Activated CD4-positive, alpha-beta T cell treated with anti-CD3 and anti-CD28 coated beads, Interleukin-2, amount 50 U/mL, for 1 hour (primary cell): ENCODE measurements around the gene DMXL2.
"Not testable (repeated sequence)": the region's sequence is repeated elsewhere in the genome, so short reads cannot be mapped to it uniquely, and the experiment has no call there.

Experiments
- DNase-seq: peaks from one replicate; pipeline ENCODE4 v3.0.0-alpha.2; 2020

Gene DMXL2

GRCh38 chr15:51622604-51623370 is at the start of gene DMXL2:
TSS of gene DMXL2 (minus strand) at chr15:51622771. CDS start at chr15:51622545, 226 bp downstream.
- DNase-seq = peak; percentile 57

- DNase-seq = no peak
Measured at GRCh38 chr15:51672155-51672687, 49.6 kb upstream of the DMXL2 start.

- no peak for DNase-seq
Measured at GRCh38 chr15:51669381-51669780, 46.8 kb upstream of the DMXL2 start.

- no peak for DNase-seq
Measured at GRCh38 chr15:51668446-51668845, 45.9 kb upstream of the DMXL2 start.

- no peak for DNase-seq
Measured at GRCh38 chr15:51667478-51667877, 44.9 kb upstream of the DMXL2 start.

- DNase-seq = no peak
Measured at GRCh38 chr15:51661072-51661471, 38.5 kb upstream of the DMXL2 start.

- no peak for DNase-seq
Measured at GRCh38 chr15:51658664-51659063, 36.1 kb upstream of the DMXL2 start.

GRCh38 chr15:51655401-51656057 is 33.0 kb upstream of the DMXL2 start:
- not testable (repeated sequence) for DNase-seq

GRCh38 chr15:51652084-51652668 is 29.6 kb upstream of the DMXL2 start:
- no peak for DNase-seq

GRCh38 chr15:51649659-51650521 is 27.3 kb upstream of the DMXL2 start:
- peak; percentile 11 for DNase-seq

GRCh38 chr15:51648643-51649042 is 26.1 kb upstream of the DMXL2 start:
- not testable (repeated sequence) for DNase-seq

- DNase-seq = not testable (repeated sequence)
Measured at GRCh38 chr15:51648101-51648500, 25.5 kb upstream of the DMXL2 start.

- DNase-seq = no peak
Measured at GRCh38 chr15:51647128-51647562, 24.6 kb upstream of the DMXL2 start.

GRCh38 chr15:51642696-51643095 is 20.1 kb upstream of the DMXL2 start:
- no peak for DNase-seq

GRCh38 chr15:51641490-51642130 is 19.0 kb upstream of the DMXL2 start:
- no peak for DNase-seq

GRCh38 chr15:51634591-51635198 is 12.1 kb upstream of the DMXL2 start:
- DNase-seq = no peak

- DNase-seq = no peak
Measured at GRCh38 chr15:51629612-51630011, 7.0 kb upstream of the DMXL2 start.

- DNase-seq = no peak
Measured at GRCh38 chr15:51625236-51625635, 2.7 kb upstream of the DMXL2 start.

- no peak for DNase-seq
Measured at GRCh38 chr15:51624022-51624421, 1.5 kb upstream of the DMXL2 start.

GRCh38 chr15:51623386-51623938 is 891 bp upstream of the DMXL2 start:
- DNase-seq = no peak

GRCh38 chr15:51621936-51622603 is 501 bp downstream of the DMXL2 start:
- DNase-seq = peak; percentile 4
